ENCODE results near the gene GABRG3. TPM values are rescaled to one million over a fixed set of nuclear protein-coding genes. Genes with fewer than 3 reads are reported as not detected.

GABRG3 gene
- total RNA-seq, 1 experiment from 2014 or later = not detected

GRCh38 chr15:27042230-27042629 lies 71.2 kb downstream of the GABRG3 start:
- no TSS peak for BruUV-seq (replicated peaks)
- no peaks in the 10 kb centered on the region for H3K4me1 ChIP-seq (ENCODE audit: control insufficient read depth in 1 of 2, insufficient read depth in 2 of 2, low read length in 2 of 2)
- no peak overlapping the region for H3K27ac ChIP-seq (ENCODE audit: low read depth, low read length)
- no peaks in the 10 kb centered on the region for H3K27me3 ChIP-seq (ENCODE audit: insufficient read depth, low read length)
- H3K36me3 ChIP-seq (ENCODE audit: control insufficient read depth in 1 of 2, insufficient read depth in 2 of 2, low read length in 2 of 2) = no peaks in the 10 kb centered on the region
- no peak for ATAC-seq
- no peak overlapping the region for H3K9ac ChIP-seq (ENCODE audit: low read length)
- H3K4me2 ChIP-seq (ENCODE audit: low read length) = no peak overlapping the region
- intact Hi-C loops (cut with micrococcal nuclease) = no loop called here
- TF ChIP-seq REST (IDR thresholded peaks at IDR 0.05; ENCODE audit: low read depth) (no peak), EGR1 (IDR thresholded peaks at IDR 0.05; ENCODE audit: low read depth) (no peak), EZH2 (IDR thresholded peaks at IDR 0.05) (no peak), POLR2A (IDR thresholded peaks at IDR 0.05; ENCODE audit: borderline replicate concordance, extremely low read depth, insufficient read depth, insufficient read length) (no peak), ZNF274 (IDR thresholded peaks at IDR 0.05; ENCODE audit: low read depth, low read length) (no peak), FOSL1 (IDR thresholded peaks at IDR 0.05; ENCODE audit: low read depth) (no peak), SIN3A (IDR thresholded peaks at IDR 0.05; ENCODE audit: low read depth) (no peak), ZBTB33 (IDR thresholded peaks at IDR 0.05; ENCODE audit: extremely low read depth, insufficient replicate concordance, low read length) (no peak), CTCF (IDR thresholded peaks at IDR 0.05 in 2 of 3, conservative IDR thresholded peaks at IDR 0.05 in 1 of 3; ENCODE audit: borderline replicate concordance in 1 of 3, insufficient read depth in 1 of 3, low read depth in 2 of 3, low read length in 2 of 3) (no peak), POLR2AphosphoS5 (IDR thresholded peaks at IDR 0.05; ENCODE audit: low read depth, low read length) (no peak), ATF3 (IDR thresholded peaks at IDR 0.05) (no peak), JUND (IDR thresholded peaks at IDR 0.05) (no peak), MAX (IDR thresholded peaks at IDR 0.05) (no peak), CEBPB (IDR thresholded peaks at IDR 0.05; ENCODE audit: low read depth) (no peak), RAD21 (IDR thresholded peaks at IDR 0.05; ENCODE audit: low read depth) (no peak)
- no peaks in the 10 kb centered on the region for H3K9me2 ChIP-seq (ENCODE audit: insufficient read depth)
- no peak overlapping the region for H3K4me3 ChIP-seq (replicated peaks in 1 of 2; ENCODE audit: low read depth in 1 of 2, low read length in 2 of 2)
- H3K79me2 ChIP-seq (ENCODE audit: insufficient read depth, low read length) = no peaks in the 10 kb centered on the region
- ChIA-PET CTCF (no interaction called here), POLR2A (no interaction called here), RAD21 (ENCODE audit: low non-redundant PET in 1 of 2, low total read pairs in 2 of 2, uncharacterized antibody in 2 of 2, unreplicated experiment in 2 of 2) (no interaction called here)
- DNase-seq (ENCODE audit: low read depth, low spot score) = no peak
- no peak overlapping the region for H2AFZ ChIP-seq (ENCODE audit: low read depth, low read length, poor library complexity, severe bottlenecking)
- peaks cover 8 to 45% of the 10 kb centered on the region in 2 experiments; a peak in 2 of 4 replicates for H3K9me3 ChIP-seq (ENCODE audit: control insufficient read depth in 1 of 2, insufficient read depth in 1 of 2, low read depth in 1 of 2, low read length in 2 of 2)
- no peaks in the 10 kb centered on the region for H4K20me1 ChIP-seq (ENCODE audit: insufficient read depth)

All from HCT116 (cell line).